NCI-H1436 (cell line): ENCODE results near the gene ZNF226.
"Not testable (repeated sequence)": the region's sequence is repeated elsewhere in the genome, so short reads cannot be mapped to it uniquely, and the experiment has no call there.

Experiments
- DNase-seq: peaks from one replicate; lab custom pipeline; 2025; lab: John Stamatoyannopoulos, UW

Gene ZNF226

GRCh38 chr19:44212250-44212865 lies 47.5 kb downstream of the ZNF226 start, which contains the start of gene ZNF227:
Gene ZNF227 (plus strand): TSS chr19:44212532. CDS start chr19:44217793, 5,261 bp downstream.
- DNase-seq: peak; percentile 66

GRCh38 chr19:44212866-44213346 lies 48.0 kb downstream of the ZNF226 start:
- no peak for DNase-seq

GRCh38 chr19:44219926-44220325 lies 55.0 kb downstream of the ZNF226 start:
- not testable (repeated sequence) for DNase-seq

GRCh38 chr19:44220761-44221160 lies 55.9 kb downstream of the ZNF226 start:
- not testable (repeated sequence) for DNase-seq

- DNase-seq: not testable (repeated sequence)
Observed at GRCh38 chr19:44221291-44221690, 56.4 kb downstream of the ZNF226 start.
